Right lobe of liver (tissue), 6 donors: ENCODE results near the gene LCE1D. TPM values are rescaled to one million over a fixed set of nuclear protein-coding genes. Genes with fewer than 3 reads are reported as not detected.

ENCODE experiments used
- ATAC-seq, 4 donors: fragments of 200-7000 bp; cut with Tn5 transposase; one replicate each; pipeline ENCODE4 v1.9.1; 2020; ENCODE audit warnings: mild to moderate bottlenecking in 4 of 4, moderate library complexity in 4 of 4
- DNase-seq, 3 donors: peaks; one replicate each; pipeline ENCODE4 v3.0.0-alpha.2; 2020
- H3K27ac ChIP-seq, 3 donors: fragments of 200-600 bp; one replicate each; pipeline ENCODE4 v1.8.0; 2022
- H3K27me3 ChIP-seq, 2 donors: fragments of 200-600 bp; one replicate each; pipeline ENCODE4 v1.8.0; 2022
- H3K36me3 ChIP-seq, 4 donors: fragments of 200-600 bp; sonication (generic) in 1 of 4; one replicate each; pipeline versions ENCODE4 v1.5.1 to v1.8.0; 2017 to 2022; ENCODE audit warnings: control low read depth in 1 of 4
- H3K4me1 ChIP-seq, 4 donors: fragments of 200-600 bp; sonication (generic) in 1 of 4; one replicate each; pipeline versions ENCODE4 v1.5.1 to v1.8.0; 2017 to 2022; ENCODE audit warnings: control low read depth in 1 of 4
- H3K4me3 ChIP-seq, 3 donors: fragments of 200-600 bp; one replicate each; pipeline ENCODE4 v1.8.0; 2022
- H3K9me3 ChIP-seq, 4 donors: fragments of 200-600 bp; sonication (generic) in 1 of 4; one replicate each; pipeline versions ENCODE4 v1.5.1 to v1.8.0; 2017 to 2022; ENCODE audit warnings: control low read depth in 1 of 4
- CTCF ChIP-seq, 4 donors: fragments of 200-600 bp in 3 of 4; fragments of 450-650 bp in 1 of 4; IDR thresholded peaks; one replicate each; pipeline versions ENCODE4 v1.5.1 to v1.8.0; 2016 to 2022; ENCODE audit warnings: antibody characterized with exemption in 4 of 4, mild to moderate bottlenecking in 2 of 4
- POLR2A ChIP-seq: fragments of 450-650 bp; IDR thresholded peaks from one replicate; pipeline ENCODE4 v1.6.1; 2017; ENCODE audit warnings: antibody characterized with exemption, mild to moderate bottlenecking
- WGBS: methylation state at CpG from one replicate; pipeline ENCODE4 v1.1.6; 2018; ENCODE audit warnings: low coverage, low lambda C conversion rate; ENCODE audit not compliant: insufficient coverage; ENCODE audit errors: missing lambda C conversion rate; 5-methylcytosine and 5-hydroxymethylcytosine counted together
- intact Hi-C, 2 donors: fragments of 100-400 bp; cut with DNase I; formaldehyde crosslinking; loops; one replicate each; pipeline versions ENCODE4 v1.11.2 to v1.14.1; 2022
- total RNA-seq, 6 experiments: library from RNA; depleted of rRNA in 2 of 6; stranded (reverse); fragments of >200 nt in 2 of 6; fragmentation: NEBNext Ultra II Directional in 3 of 6; extraction: Animal tissue kit (Norgen Biotek cat#: 25700) in 3 of 6; gene quantifications; one replicate each; pipeline versions ENCODE4 v1.1.0 to v1.2.4, GENCODE V29; 2016 to 2023
- donor health status: DM: no; HTN: yes; CAD: no.
- donor health status: DM: no; HTN: no; CAD: no.
- donor health status: DM: no; HTN: no; CAD: no.
- donor health status: DM: no; HTN: yes; CAD: no.
- donor health status: DM: no; HTN: yes; CAD: no.

LCE1D gene
- total RNA-seq, 6 experiments from 2014 or later: not detected

GRCh38 chr1:152795686-152796085 is 835 bp upstream of the LCE1D start:
- TF ChIP-seq POLR2A (no peak), CTCF (IDR thresholded peaks at IDR 0.05) (no peak)
- ATAC-seq (no peak), DNase-seq (no peak)
- intact Hi-C loops: no loop called here
- Histone ChIP-seq H3K27me3 (no peaks in the 10 kb centered on the region), H3K4me1 (no peaks in the 10 kb centered on the region), H3K9me3 (no peaks in the 10 kb centered on the region), H3K36me3 (no peaks in the 10 kb centered on the region), H3K4me3 (no peak overlapping the region), H3K27ac (no peak overlapping the region)
- 44% methylated on average over 4 of the region's 4 CpGs for WGBS

- 13% methylated on average over 1 of the region's 1 CpG for WGBS
- no peak for ATAC-seq
Measured at GRCh38 chr1:152801333-152801732, 4.8 kb downstream of the LCE1D start.

GRCh38 chr1:152806576-152806975 is 10.1 kb downstream of the LCE1D start, which contains the start of gene LCE1C:
LCE1C (minus strand) TSS chr1:152806651; CDS start chr1:152805478, 1,173 bp downstream.
- Histone ChIP-seq H3K9me3 (no peaks in the 10 kb centered on the region), H3K4me3 (no peak within 1 kb of the TSS), H3K27ac (no peak within 1 kb of the TSS), H3K4me1 (no peaks in the 10 kb centered on the region), H3K27me3 (no peaks in the 10 kb centered on the region), H3K36me3 (no peaks in the 10 kb centered on the region)
- WGBS: 25% methylated on average over 3 of the region's 3 CpGs
- DNase-seq: no peak
- intact Hi-C loops: no loop called here
- ATAC-seq: no peak
- no peak for TF ChIP-seq CTCF (IDR thresholded peaks at IDR 0.05)
- no peak for TF ChIP-seq POLR2A

More at GRCh38 chr1:152801333-152801732, 4.8 kb downstream of the LCE1D start:
- no peak for DNase-seq
- Histone ChIP-seq H3K4me1 (no peaks in the 10 kb centered on the region), H3K27ac (no peak overlapping the region), H3K9me3 (no peaks in the 10 kb centered on the region), H3K36me3 (no peaks in the 10 kb centered on the region), H3K4me3 (no peak overlapping the region), H3K27me3 (no peaks in the 10 kb centered on the region)
- intact Hi-C loops: no loop called here
- no peak for TF ChIP-seq CTCF (IDR thresholded peaks at IDR 0.05)
- no peak for TF ChIP-seq POLR2A

GRCh38 chr1:152811050-152811449 is 14.5 kb downstream of the LCE1D start:
- Histone ChIP-seq H3K4me3 (no peak overlapping the region), H3K36me3 (no peaks in the 10 kb centered on the region), H3K4me1 (no peaks in the 10 kb centered on the region), H3K9me3 (no peaks in the 10 kb centered on the region), H3K27ac (no peak overlapping the region), H3K27me3 (no peaks in the 10 kb centered on the region)
- peak in 2 of 4 donors; percentile 16 to 36 for ATAC-seq
- WGBS: no CpG with 5 or more reads among the region's 2 CpGs
- no peak for DNase-seq
- intact Hi-C loops: no loop called here
- TF ChIP-seq POLR2A (no peak), CTCF (IDR thresholded peaks at IDR 0.05) (no peak)

- no peak for TF ChIP-seq POLR2A
- TF ChIP-seq CTCF (IDR thresholded peaks at IDR 0.05): no peak
- DNase-seq (no peak), ATAC-seq (no peak)
- Histone ChIP-seq H3K9me3 (no peaks in the 10 kb centered on the region), H3K4me3 (no peak within 1 kb of the TSS), H3K36me3 (no peaks in the 10 kb centered on the region), H3K27ac (no peak within 1 kb of the TSS), H3K27me3 (no peaks in the 10 kb centered on the region), H3K4me1 (no peaks in the 10 kb centered on the region)
- intact Hi-C loops: no loop called here
- WGBS: 74% methylated on average over 2 of the region's 2 CpGs
Measured at GRCh38 chr1:152811671-152812070, 15.2 kb downstream of the LCE1D start, which contains the start of gene LCE1B. LCE1B (plus strand) TSS chr1:152811971; CDS start chr1:152812447, 476 bp downstream.
